GM21786 (cell line): ENCODE measurements around the gene UBL4B.
"Not testable (repeated sequence)": the region's sequence is repeated elsewhere in the genome, so short reads cannot be mapped to it uniquely, and the experiment has no call there.

Source experiments
- ATAC-seq: cut with Tn5 transposase; IDR thresholded peaks from one replicate; pipeline ENCODE4 v1.9.1; 2021; ENCODE audit not compliant: unreplicated experiment

Gene UBL4B

GRCh38 chr1:110112143-110112542, at the start of gene UBL4B:
Gene UBL4B, plus strand, starts transcription at chr1:110112443. Its CDS starts 92 bp downstream, at chr1:110112535.
- ATAC-seq = no peak

- no peak for ATAC-seq
Measured at GRCh38 chr1:110062612-110063011, 49.6 kb upstream of the UBL4B start.

GRCh38 chr1:110063781-110064180, 48.5 kb upstream of the UBL4B start:
- ATAC-seq = no peak

GRCh38 chr1:110064576-110065337, 47.5 kb upstream of the UBL4B start:
- ATAC-seq = no peak

- ATAC-seq = no peak
Measured at GRCh38 chr1:110065841-110066240, 46.4 kb upstream of the UBL4B start.

GRCh38 chr1:110067479-110067892, 44.8 kb upstream of the UBL4B start:
- no peak for ATAC-seq

GRCh38 chr1:110067893-110068645, 44.2 kb upstream of the UBL4B start:
- no peak for ATAC-seq

GRCh38 chr1:110068646-110069403, 43.4 kb upstream of the UBL4B start:
- no peak for ATAC-seq

GRCh38 chr1:110069404-110070281, 42.6 kb upstream of the UBL4B start:
- ATAC-seq = no peak

GRCh38 chr1:110070282-110070669, 42.0 kb upstream of the UBL4B start:
- ATAC-seq = no peak

- ATAC-seq = no peak
Measured at GRCh38 chr1:110070671-110071242, 41.5 kb upstream of the UBL4B start, which contains the start of gene ALX3. Gene ALX3, minus strand, starts transcription at chr1:110070672. Its CDS starts 60 bp downstream, at chr1:110070612.

GRCh38 chr1:110074166-110074565, 38.1 kb upstream of the UBL4B start:
- no peak for ATAC-seq

GRCh38 chr1:110076789-110077500, 35.3 kb upstream of the UBL4B start:
- no peak for ATAC-seq

- not testable (repeated sequence) for ATAC-seq
Measured at GRCh38 chr1:110079995-110080394, 32.2 kb upstream of the UBL4B start.

- ATAC-seq = no peak
Measured at GRCh38 chr1:110081061-110081460, 31.2 kb upstream of the UBL4B start.

GRCh38 chr1:110082477-110082876, 29.8 kb upstream of the UBL4B start:
- no peak for ATAC-seq

- no peak for ATAC-seq
Measured at GRCh38 chr1:110083061-110083865, 29.0 kb upstream of the UBL4B start.

GRCh38 chr1:110083866-110084226, 28.4 kb upstream of the UBL4B start:
- no peak for ATAC-seq
